ENCODE data around the gene PRRG4.
"Not testable (repeated sequence)": the region's sequence is repeated elsewhere in the genome, so short reads cannot be mapped to it uniquely, and the experiment has no call there.

The PRRG4 gene

DNA sequence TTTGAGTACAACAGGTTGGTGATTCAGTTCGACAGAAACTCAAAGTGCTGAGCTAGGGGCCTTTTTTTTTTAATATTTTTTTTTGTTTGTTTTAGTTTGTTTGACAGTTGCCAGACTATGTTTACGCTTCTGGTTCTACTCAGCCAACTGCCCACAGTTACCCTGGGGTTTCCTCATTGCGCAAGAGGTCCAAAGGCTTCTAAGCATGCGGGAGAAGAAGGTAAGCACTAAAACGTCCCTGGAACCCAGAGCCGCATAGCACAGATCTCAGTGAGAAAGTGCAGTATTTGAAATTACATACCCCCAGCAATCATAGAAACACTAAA is 649 bp downstream of the PRRG4 start:
- DNase-seq (ENCODE audit: extremely low read depth in 1 of 2, low read depth in 1 of 2), result no peak

DNA sequence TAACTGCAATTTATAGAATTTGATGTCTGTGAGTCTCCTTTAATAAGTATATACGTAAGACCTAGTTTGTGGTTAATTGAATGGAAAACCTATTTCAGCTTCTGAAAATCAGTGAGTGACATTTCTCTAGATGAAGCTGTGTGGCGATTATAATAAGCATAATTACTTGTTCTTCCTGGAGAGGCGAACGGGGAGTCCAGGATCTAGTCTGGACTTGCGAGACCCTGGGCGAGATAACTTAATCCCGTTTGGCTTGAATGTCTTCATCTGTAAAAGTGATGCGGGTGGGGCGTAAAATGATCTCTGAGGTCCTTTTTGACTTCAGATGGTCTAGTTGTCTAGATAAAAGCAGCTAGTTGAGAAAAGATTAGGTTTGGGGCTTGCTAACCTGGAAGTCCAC is 1.1 kb downstream of the PRRG4 start:
- no peak for DNase-seq (ENCODE audit: extremely low read depth in 1 of 2, low read depth in 1 of 2)

DNA sequence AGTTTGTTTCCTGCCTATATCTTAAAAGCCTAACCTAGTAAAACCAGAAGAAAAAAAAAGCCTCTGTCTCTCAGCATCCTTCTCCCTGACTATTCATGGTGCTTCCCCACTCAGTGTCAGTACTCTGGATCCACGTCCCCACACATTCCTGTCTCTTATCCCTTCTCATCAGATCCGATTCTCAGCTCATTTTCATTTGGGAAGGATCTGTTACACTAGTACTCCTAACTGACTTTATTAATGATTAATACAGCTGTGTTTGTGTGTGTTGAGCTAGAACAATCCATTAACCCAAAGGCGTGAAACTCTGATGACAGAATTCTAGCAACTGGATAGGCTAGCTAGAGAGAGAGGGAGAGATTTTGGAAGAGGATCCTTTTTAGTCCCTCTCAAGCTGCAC is 1.5 kb downstream of the PRRG4 start:
- DNase-seq (ENCODE audit: extremely low read depth in 1 of 2, low read depth in 1 of 2), result no peak

DNA sequence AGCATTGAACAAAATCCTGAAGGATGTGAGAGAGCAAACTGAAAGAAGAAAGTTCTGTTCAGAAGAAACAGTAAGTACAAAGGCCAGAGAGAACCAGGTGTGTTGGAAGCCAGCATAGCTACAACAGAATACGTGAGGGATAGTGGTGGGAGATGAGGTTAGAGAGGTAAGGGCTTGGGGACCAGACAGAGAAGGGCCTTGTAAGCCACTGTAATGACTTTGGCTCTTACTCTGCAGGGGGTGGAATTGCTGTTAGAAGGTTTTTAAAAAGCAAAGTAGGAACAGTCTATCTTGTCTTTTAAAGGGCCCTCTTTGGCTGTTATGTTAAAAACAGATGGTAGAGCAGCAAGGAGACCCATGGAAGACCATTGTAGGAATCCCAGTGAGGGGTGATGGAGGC is 4.2 kb downstream of the PRRG4 start:
- no peak for DNase-seq (ENCODE audit: extremely low read depth in 1 of 2, low read depth in 1 of 2)

DNA sequence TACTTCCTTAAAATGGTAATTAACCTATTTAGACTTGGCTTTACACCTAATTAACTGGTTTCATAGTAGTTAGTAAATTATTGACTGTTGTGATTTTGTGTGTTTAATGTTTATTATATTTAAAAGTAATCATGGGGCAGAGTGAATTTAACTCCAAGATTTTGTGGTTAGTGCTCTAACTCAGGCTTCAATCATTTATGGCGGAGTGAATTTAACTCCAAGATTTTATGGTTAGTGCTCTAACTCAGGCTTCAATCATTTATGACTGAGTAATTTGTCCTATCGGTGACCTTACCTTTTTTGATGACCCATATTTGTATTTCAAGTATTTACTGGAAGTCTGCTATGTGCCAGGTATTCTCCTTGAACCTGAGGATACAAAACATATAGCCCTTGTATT is 7.2 kb downstream of the PRRG4 start:
- DNase-seq (ENCODE audit: extremely low read depth in 1 of 2, low read depth in 1 of 2), result no peak

DNA sequence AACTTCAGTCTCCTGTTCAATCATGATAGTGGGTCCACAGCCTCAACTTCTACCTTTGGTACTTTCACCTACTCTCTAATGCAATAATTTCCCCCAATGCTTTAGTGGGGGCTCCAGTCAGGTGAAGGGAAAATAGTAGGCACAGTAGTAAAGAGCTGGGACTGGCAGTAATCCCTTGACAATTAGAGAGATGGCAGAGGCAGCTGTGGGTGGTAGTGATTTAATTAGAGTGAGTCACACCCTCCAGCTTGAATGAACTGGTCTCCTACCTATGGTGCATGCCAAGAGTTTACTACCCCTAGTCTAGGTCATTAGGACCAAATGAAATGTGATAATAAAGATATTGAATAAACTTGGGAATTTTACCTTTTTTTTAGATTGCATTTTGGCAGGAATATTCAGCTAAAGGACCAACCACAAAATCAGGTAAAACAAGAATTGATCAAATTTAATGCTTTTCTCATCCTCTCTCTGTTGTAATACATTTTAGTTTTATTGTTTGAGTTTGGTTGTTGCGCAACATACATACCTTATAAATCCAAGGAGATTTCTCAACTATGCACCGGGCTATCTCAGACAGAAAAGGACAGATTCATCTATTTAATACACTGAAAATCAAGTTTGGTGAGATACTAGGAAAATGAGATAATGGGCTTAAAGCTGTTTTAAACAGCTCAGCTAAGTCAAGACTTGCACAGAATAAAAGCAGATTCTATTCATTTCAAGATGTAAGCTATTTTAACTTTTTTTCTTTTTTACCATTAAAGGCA is 9.0 kb downstream of the PRRG4 start:
- no peak for DNase-seq (ENCODE audit: extremely low read depth in 1 of 2, low read depth in 1 of 2)

DNA sequence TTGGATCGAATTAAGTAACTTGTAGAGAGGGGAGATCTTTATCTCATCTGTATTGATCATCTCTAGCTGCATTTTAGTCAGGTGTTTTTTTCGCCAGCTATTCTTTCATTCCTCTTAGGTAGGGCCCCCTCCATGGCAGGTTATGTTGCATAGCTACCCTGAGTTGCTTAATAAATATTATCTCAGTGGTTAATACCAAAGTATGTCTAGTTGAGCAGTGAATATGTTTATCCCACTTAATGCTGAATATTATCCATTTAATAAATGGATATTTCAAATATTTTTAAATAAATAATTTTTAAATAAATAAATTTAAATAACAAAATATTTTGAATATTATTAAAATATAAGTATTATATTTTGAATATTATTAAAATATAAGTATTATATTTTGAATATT is 9.6 kb downstream of the PRRG4 start:
- DNase-seq (ENCODE audit: extremely low read depth in 1 of 2, low read depth in 1 of 2), result no peak

DNA sequence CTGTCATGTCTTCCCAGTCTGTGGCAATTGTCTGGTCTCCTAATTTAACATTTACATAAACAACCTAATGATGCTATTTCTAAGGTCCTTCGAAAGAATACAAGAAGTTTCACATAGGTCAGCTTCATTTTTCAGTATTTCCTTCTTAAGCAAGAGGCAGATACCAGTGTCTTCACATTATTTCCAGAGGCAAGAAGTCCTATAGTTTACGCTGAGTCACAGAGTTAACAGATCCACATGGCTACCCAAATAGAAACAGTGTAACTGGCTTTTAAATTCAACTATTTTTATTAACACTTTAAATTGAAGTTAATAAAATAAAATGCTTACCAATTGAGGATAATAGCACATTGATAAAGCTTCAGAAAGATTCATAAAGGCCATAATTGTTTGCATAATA is 10.9 kb downstream of the PRRG4 start:
- DNase-seq (ENCODE audit: extremely low read depth in 1 of 2, low read depth in 1 of 2), result no peak

DNA sequence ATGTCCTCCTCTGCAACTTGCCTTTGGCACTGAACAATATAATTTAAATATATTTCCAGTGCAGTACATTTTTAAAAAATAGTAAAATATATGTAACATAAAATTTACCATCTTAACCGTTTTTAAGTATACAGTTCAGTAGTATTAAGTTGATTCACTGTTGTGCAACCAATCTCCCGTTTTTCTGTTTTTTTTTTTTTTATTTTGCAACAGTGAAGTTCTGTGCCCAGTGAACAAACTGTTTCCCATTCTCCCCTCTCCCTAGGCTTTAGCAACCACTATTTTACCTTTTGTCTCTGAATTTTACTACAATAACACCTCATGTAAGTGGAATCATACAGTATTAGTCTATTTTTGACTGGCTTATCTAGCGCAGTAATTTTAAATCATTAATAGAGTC is 13.8 kb downstream of the PRRG4 start:
- no peak for DNase-seq (ENCODE audit: extremely low read depth in 1 of 2, low read depth in 1 of 2)

DNA sequence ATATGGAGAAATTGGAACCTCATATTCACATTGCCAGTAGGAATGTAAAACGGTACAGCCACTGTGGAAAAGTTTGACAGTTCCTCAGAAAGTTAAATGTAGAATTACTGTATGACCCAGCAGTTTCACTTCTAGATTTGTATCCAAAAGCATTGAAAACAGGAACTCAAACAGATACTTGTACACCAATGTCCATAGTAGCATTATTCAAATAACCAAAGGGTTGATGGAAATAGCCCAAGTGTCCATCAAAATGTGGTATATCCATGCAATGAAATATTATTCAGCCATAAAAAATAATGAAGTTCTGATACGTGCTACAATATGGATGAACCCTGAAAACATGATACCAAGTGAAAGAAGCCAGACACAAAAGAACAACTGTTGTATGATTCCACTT is 17.8 kb downstream of the PRRG4 start:
- no peak for DNase-seq (ENCODE audit: extremely low read depth in 1 of 2, low read depth in 1 of 2)

DNA sequence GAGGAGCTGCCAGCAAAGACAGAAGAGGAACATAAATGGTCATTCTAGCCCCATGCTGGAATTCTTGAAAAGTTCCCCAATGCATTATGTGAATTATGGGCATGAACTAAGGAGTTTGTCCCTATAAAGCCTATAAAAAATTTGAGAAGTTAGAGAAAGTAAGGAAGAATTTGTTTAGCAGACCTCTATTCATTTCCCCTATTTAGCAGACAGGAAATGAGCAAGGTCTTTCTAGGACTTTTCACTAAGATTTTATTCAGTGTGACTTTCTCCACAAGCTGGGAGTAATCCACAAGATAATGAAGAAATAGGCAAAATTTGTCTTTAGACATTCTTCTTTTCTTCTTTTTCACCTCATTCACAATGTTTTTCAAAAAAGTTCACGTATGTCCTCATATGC is 20.0 kb downstream of the PRRG4 start:
- no peak for DNase-seq (ENCODE audit: extremely low read depth in 1 of 2, low read depth in 1 of 2)

DNA sequence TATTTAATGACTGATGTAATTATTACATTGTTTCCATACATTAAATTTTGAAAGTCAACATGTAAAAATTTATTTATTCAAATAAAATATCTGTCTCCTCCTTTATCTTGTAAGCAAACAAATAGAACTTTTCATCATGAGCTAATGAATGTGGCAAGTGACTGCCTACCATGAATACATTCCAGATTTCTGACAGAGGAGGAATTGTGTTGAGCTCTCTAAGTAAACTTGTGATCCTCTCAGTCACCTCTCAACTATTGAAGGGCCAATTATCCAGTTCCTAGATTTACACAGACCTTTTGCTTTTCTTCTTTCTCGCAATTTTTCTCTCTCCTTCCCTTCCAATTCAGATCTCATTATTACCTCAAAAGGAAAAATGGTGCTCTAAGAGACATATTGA is 21.5 kb downstream of the PRRG4 start:
- no peak for DNase-seq (ENCODE audit: extremely low read depth in 1 of 2, low read depth in 1 of 2)

DNA sequence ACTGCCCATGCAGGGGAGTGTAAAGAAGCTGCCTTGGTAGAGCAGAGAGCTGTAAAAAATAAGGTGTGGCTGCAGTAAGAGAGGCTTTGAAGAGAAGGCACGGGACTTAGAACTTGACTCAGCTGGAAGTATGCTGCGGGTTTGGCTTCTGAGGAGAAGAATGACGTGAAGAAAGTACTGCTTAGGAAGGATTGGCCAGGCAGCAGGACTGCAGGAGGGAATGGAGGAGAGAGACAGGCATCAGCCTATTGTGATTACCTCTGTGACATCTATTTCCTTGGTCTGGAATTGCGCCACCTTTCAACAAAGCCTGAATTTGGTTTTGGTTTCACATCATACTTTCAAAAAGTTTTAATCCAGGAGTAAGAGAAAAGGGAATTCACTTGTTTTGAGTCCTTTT is 22.5 kb downstream of the PRRG4 start:
- DNase-seq (ENCODE audit: extremely low read depth in 1 of 2, low read depth in 1 of 2), result no peak

DNA sequence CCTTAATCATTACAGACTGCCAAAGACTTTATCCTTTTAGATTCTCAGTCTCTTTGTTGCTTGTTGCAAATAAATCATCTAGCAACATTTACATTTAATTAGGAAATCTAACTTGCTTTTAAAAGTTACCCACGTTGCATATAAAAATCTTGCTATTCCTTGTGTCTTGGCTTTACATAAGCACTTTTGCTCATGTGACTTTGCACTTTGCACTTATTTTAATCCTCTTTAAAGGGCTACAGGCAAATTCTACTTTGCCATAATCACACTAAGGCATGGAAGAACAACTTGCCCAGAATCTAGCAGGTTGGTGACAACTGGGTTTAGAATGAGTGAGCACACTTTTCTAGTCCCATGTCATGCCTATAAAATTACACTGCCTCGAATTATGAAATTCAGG is 25.9 kb downstream of the PRRG4 start:
- DNase-seq (ENCODE audit: extremely low read depth in 1 of 2, low read depth in 1 of 2), result no peak

DNA sequence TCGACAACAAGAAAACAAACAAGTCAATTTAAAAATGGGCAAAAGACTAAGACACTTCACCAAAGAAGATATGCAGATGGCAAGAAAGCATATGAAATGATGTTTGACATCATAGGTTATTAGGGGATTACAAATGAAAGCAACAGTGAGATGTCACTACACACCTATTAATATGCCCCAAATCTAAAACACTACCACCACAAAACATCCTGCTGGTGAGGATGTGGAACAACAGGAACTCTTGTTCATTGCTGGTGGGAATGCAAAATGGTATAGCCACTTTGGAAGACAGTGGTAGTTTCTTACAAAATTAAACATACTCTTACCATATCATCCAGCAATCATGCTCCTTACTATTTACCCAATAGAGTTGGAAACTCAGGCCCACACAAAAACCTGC is 29.0 kb downstream of the PRRG4 start:
- DNase-seq (ENCODE audit: extremely low read depth in 1 of 2, low read depth in 1 of 2), result no peak

DNA sequence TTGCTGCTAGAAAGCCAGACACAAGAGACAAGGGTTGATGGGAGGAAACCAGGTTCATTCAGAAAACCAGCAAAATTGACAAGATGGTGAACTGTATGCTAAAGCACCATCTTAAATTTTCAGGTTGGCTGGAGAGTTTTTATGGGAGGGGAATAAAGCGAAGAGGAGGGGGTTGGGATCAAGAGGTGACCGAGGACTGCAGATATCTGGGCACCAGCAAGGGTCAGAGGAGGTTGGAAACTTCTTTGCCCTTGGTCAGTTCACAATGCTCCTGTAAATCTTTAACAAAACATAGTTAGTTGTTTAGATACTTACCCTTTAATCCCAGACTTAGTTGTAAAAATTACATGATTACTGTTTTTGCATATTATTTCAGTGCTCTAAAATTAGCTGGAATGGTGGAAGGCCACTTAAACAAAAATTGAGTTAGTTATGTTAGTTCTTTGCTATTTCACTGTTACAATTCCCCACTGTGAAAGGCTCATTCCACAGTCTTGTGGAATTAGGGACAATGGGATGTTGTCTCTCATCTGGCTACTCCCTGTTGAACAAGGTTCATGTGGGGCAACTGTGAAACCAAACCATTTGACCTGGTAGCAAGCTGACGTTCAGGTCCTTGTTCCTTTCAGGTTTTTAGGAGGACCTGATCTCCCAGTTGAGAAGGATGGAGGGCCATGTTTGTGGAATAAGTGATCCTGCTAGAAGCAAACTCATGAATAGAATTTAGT is 32.3 kb downstream of the PRRG4 start:
- DNase-seq (ENCODE audit: extremely low read depth in 1 of 2, low read depth in 1 of 2), result no peak

DNA sequence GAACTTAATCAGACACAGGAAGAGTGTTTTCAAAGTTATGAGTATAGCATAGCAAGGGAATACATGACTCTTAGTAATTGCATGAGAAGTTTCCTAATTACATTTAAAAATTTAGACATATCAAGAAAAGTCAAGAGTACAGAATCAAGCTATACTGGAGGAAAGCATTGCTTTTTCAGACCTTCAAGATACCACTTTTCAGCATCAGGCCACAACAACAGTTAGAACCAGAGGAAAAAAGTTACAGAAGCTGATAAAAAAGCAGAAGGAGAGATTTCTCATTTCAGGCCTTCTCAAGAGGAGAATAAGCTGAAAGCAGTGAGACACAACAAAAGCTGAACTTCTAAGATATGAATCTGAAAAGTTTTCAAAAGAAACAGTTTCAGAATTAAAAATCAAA is 34.8 kb downstream of the PRRG4 start:
- no peak for DNase-seq (ENCODE audit: extremely low read depth in 1 of 2, low read depth in 1 of 2)

DNA sequence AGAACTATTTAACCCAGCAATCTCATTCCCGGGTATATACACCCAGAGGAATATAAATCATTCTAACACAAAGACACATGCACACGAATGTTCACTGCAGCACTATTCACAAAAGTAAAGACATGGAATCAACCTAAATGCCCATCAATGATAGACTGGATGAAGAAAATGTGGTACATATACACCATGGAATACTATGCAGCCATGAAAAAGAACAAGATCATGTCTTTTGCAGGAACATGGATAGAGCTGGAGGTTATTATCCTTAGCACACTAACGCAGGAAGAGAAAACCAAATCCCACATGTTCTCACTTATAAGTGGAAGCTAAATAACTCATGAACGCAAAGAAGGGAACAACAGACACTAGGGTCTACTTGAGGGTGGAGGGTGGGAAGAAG is 39.0 kb downstream of the PRRG4 start:
- not testable (repeated sequence) for DNase-seq (ENCODE audit: extremely low read depth in 1 of 2, low read depth in 1 of 2)

DNA sequence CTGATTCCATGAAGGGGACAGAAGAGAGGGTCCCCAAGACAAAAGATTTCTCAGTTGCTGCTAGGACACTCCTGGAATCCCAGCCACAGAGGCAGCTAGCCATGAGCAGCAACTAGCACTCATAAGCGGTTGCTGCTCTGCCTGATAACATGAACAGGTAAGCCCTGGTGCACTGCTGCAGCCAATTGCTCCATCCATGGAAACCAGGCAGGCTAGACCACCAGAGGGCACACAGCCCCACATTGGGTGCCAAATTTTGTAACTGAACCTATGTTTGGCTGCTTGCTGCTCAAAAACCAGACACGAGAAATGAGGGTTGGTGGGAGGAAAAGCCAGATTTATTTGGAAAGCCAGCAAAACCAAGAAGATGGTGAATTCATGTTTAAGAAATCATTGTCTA is 40.9 kb downstream of the PRRG4 start:
- DNase-seq (ENCODE audit: extremely low read depth in 1 of 2, low read depth in 1 of 2), result no peak

DNA sequence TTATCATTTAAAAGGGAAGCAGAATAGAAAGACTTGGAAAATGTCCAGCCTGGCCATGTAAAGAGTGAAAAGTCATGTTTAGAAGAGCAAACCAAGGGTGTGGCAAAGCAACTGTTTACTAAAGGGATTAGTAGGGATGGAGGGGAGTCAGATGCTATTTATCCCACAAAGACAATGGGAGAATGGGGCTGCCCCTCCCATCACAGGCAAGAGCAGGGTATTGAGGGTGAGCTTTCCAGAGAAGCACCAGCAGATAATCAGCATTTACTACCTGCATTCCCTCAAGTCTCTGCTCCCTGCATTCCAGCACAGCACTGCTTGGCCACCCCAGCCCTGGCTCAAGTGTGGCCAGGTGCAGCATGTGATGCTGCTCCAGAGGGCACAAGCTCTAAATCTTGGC is 44.4 kb downstream of the PRRG4 start:
- no peak for DNase-seq (ENCODE audit: extremely low read depth in 1 of 2, low read depth in 1 of 2)

DNA sequence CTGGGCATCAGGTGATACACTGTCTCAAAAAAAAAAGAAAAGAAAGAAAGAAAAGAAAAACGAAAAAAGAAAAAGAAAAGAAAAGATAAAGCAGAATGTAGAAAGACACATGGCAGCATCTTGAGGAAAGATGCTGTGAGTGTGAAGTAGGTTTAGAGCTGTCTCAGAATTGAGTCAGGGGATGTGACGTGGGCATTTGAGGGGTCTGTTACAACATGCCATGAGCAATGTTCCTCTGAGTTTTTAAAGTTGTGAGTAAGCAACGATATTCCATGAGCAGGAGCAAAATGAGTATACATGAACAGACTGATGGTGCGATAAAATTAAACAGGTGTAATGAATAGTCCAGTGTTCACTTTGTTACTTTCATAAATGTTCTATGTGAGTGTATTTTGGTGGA is 51.6 kb downstream of the PRRG4 start:
- no peak for DNase-seq (ENCODE audit: extremely low read depth in 1 of 2, low read depth in 1 of 2)

DNA sequence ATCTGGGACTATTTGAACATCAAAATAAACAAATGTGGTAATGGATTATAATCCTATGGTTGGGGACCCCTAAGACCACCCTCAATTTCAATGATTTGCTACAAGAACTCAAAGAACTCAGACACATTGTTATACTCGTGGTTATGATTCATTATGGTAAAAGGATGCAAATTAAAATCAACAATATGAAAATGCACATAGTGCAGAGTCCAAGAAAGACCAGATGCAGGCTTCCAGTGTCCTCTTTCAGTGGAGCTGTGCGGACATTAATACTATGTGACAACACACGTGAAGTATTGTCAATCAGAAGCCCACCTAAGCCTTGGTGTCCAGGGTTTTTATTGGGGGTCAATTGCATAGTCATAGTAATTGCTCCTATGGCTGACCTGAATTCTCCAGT is 53.7 kb downstream of the PRRG4 start:
- no peak for DNase-seq (ENCODE audit: extremely low read depth in 1 of 2, low read depth in 1 of 2)

DNA sequence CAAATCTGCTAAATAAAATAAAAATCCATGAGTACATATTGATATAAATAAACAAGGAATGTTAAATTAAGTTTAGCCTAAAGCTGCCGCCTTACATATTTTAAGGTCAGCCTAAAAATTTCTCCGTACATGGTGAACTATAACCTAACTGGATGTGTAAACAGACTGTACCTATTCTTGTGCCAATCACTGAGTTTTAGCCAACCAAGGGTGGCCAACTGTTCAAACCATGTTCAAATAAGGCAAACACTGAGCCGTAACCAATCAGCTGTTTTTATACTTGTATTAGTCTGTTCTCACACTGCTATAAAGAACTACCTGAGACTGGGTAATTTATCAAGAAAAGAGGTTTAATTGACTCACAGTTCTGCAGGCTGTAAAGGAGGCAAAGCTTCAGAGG is 54.3 kb downstream of the PRRG4 start:
- no peak for DNase-seq (ENCODE audit: extremely low read depth in 1 of 2, low read depth in 1 of 2)

Data from stimulated activated CD8-positive, alpha-beta memory T cell treated with anti-CD3 and anti-CD28 coated beads, Interleukin-7, amount 100 ng/mL, for 48 hours (primary cell).